ENCODE data around the gene SLF1.

SLF1 gene

DNA sequence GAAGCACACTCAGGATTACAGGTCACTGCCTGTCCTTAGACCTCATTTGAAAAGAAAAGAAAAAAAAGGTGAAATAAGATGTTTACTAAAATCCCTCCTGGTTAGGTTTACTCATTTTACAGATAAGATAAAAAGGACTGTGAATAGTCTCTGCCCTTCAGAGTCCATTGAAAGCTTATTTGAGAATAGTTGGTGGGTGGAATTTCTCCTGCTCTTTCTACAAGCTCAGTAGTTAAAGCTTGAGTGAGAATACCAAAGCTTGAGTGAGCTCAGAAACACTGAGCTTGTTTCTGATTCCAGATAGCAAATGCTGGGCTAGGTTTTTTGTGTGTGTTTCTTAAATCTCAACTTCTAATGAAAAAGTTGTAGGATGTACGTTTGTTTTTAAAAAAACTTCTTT is 106.7 kb downstream of the SLF1 start:
- DNase-seq: no peak

DNA sequence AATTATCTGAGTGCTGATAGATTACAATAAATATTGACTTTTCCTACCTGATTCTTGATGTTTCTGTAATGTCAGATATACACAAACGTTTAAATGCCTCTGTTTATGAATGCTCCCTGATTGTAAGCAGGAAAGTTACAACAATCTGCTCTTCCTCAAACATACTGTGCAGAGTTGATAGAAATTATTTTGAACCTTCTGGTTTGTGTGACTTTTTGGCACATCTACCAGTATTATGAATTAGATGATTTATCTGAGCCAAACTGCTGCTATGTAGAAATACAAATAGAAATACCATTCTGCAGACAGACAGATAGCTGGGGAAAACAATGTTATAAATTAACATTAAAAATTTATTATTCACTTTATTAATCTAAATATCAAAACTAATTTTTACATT is 113.0 kb downstream of the SLF1 start:
- DNase-seq: no peak

DNA sequence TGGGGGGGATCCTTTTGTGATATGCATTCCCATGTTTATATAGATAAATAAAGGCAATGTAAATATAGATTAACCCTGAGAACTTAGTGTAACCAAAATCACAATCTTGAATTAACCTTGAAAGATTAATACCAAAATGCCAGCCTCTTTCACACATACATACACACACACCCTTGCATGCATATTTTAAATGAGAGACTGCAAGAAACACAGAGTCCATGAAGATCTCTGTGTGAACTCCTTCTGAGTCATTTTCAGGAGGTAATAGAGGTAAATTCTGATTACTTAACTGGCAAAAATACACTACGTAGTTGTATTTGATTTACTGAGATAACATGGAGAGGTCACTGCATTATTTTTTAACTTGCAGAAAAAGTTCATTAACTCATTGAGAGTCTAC is 118.0 kb downstream of the SLF1 start:
- DNase-seq: no peak

DNA sequence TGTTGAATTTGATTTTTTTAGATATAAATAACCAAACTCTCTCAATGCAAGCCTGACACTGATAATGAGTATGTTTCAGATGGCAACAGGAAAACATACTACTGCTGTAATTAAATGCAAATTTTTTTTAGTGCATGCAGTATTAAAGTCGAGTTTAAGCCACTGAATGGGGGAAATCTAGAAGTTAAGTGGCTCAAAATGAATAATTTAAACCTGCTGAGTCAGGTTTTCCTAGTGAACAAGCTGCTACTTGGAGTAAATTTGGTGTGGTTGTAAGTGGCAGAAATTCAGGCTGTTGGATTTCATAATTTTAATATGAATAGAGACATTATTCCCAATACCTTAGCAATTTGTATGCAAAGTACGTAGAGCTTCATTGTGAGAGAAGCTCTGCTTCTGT is 121.8 kb downstream of the SLF1 start:
- DNase-seq: no peak

DNA sequence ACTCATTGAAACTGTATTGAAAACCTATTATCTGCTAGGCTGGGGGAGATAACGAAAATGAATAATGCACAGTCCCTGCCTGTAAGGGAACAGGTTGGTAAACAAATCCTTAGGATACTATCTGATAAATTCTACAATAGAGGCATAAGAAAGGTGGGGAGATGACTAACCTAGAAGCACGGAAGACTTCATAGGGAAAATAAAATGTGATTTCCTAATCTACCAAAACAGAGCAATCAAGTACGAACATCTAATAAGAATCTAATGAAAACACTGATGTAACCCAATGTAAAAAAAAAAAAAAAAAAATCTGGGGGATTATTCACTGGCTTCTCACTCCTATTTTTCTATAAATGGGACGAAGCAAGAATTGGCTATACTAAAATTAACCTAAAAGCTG is 124.4 kb downstream of the SLF1 start:
- DNase-seq: no peak

DNA sequence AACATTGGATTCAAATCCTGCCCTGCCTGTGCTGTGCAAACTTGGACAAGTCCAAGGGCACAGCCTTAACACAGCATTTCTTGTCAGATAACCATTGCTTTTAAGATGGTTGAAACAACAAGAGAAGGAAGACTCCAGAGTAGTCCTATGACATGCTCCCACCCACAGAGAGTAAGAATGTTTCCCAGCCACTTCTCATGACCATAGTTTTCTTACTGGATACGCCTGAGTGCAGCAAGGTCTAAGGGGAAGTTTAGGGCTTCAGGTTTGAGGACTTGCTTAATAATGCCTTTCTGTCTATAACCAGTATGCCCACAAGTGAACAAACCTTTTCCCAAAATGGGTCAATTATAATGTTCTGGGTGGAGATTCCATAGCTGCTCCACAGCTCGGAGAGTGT is 126.4 kb downstream of the SLF1 start:
- no peak for DNase-seq

DNA sequence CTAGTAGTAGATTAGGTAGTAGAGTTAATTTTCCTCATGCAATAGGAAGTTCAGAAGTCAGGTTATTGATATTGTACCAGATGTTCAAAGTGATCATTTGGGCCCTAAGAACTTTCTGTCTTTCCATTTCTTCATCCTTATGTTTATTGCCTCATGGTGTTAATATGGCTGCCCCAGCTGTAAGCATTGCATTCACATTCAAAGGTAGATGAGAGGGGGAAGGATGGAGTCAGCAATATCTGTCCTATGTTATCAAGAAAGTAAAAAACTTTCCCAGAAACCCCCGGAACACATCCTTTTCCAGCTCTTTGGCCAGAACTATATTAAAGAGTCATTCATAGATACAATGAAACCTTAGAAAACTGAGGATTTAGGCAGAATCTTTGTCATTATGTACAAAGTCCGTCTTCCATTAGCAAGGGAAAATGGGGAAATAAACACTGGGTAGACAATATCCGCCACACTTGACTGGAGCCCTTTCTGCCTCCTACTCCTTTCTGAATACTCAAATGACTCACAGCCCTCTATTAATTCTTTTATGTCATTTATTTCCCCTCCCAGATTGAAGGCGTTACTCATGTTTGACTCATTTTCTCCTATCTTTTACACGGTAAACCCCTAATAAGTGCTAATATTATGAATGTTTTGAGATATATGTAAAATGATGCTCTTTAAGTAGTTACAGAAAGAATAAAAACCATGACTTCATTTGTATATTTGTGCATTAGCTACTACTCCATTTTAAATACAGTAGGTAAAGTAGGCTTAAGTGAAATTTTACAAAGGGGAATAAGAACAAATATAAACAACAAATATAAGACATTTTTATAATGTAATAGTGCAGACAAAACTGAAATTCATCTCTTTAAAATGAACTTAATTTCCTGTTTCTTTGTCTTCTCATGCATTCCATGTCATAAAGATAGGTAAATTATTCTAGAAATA is 127.6 kb downstream of the SLF1 start:
- no peak for DNase-seq

DNA sequence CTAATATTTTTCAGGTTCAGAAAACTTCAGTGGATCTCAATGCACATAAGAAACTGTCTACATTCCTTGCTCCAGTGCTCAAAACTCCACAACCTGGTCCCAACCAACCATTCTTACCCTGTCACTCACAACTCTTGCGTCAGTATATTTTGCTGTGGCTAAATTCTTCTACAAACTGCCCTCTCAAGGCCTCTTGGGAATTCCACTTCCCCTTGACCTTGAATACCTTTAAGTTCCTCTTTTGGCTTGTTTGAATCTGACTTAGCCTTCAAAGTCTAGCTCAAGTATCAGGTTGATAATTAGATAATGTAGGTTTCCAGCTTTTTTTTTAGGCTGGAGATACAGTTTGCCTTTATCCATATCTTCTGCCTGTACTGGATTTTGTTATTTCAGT is 128.3 kb downstream of the SLF1 start:
- DNase-seq: no peak
